ENCODE results near the gene CNTNAP4.

- TF ChIP-seq, protein P1, sequence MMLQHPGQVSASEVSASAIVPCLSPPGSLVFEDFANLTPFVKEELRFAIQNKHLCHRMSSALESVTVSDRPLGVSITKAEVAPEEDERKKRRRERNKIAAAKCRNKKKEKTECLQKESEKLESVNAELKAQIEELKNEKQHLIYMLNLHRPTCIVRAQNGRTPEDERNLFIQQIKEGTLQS (IDR thresholded peaks at IDR 0.05), result no peak
- TF ChIP-seq, protein P2, sequence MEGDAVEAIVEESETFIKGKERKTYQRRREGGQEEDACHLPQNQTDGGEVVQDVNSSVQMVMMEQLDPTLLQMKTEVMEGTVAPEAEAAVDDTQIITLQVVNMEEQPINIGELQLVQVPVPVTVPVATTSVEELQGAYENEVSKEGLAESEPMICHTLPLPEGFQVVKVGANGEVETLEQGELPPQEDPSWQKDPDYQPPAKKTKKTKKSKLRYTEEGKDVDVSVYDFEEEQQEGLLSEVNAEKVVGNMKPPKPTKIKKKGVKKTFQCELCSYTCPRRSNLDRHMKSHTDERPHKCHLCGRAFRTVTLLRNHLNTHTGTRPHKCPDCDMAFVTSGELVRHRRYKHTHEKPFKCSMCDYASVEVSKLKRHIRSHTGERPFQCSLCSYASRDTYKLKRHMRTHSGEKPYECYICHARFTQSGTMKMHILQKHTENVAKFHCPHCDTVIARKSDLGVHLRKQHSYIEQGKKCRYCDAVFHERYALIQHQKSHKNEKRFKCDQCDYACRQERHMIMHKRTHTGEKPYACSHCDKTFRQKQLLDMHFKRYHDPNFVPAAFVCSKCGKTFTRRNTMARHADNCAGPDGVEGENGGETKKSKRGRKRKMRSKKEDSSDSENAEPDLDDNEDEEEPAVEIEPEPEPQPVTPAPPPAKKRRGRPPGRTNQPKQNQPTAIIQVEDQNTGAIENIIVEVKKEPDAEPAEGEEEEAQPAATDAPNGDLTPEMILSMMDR (IDR thresholded peaks at IDR 0.05; ENCODE audit: low read depth, low read length, missing input control), result no peak
- no peak for TF ChIP-seq YY1 (IDR thresholded peaks at IDR 0.05)
- TF ChIP-seq, protein P3, sequence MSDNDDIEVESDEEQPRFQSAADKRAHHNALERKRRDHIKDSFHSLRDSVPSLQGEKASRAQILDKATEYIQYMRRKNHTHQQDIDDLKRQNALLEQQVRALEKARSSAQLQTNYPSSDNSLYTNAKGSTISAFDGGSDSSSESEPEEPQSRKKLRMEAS (IDR thresholded peaks at IDR 0.05), result no peak
These were observed 26.6 kb downstream of the CNTNAP4 start for GRCh38 chr16:76303637-76304314.

Data from liver (tissue), 3 donors.